ENCODE results near the gene CLEC11A. TPM values are rescaled to one million over a fixed set of nuclear protein-coding genes. Genes with fewer than 3 reads are reported as not detected.

The CLEC11A gene
- total RNA-seq, 1 donor from 2014 or later, result 25.0 TPM

DNA sequence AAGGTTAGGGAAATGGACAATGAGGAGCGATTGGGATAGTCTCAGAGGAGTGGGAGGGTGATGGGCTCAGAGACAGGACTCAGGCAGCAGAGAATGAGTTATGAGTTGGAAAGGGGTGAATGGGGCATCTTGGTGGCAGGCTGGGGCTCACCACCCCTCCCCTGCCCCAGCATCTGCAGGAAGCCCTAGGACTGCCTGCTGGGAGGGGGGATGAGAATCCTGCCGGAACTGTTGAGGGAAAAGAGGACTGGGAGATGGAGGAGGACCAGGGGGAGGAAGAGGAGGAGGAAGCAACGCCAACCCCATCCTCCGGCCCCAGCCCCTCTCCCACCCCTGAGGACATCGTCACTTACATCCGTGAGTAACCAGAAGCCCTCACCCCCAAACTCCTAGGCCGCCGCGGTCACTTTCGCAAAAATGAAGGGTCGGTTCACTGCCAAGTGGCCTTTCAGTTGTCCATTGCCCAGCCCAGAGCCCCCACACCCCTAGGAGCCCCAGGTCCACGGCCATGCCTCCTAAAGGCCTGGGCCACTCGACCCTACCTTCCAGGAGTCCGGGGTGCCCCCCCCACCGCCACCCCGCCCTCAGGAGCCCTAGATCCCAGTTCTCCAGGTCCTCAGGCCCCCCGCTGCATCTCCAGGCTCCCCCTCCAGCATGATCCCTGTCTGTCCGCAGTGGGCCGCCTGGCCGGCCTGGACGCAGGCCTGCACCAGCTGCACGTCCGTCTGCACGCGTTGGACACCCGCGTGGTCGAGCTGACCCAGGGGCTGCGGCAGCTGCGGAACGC lies 764 bp downstream of the CLEC11A start:
- H3K27me3 ChIP-seq, result no peaks in the 10 kb centered on the region
- peaks cover 48% of the 10 kb centered on the region for H3K4me1 ChIP-seq
- H3K4me3 ChIP-seq, result peak overlapping the region; percentile 72 to 78
- H3K36me3 ChIP-seq, result no peaks in the 10 kb centered on the region
- DNase-seq (ENCODE audit: extremely low spot score in 2 of 2), result no peak
- H3K27ac ChIP-seq, result peak overlapping the region; percentile 75
- TF ChIP-seq POLR2AphosphoS5 (IDR thresholded peaks at IDR 0.05; ENCODE audit: insufficient read depth in 1 of 2, low read depth in 1 of 2) (no peak), POLR2A (IDR thresholded peaks at IDR 0.05) (no peak)
- TF ChIP-seq, protein P1, sequence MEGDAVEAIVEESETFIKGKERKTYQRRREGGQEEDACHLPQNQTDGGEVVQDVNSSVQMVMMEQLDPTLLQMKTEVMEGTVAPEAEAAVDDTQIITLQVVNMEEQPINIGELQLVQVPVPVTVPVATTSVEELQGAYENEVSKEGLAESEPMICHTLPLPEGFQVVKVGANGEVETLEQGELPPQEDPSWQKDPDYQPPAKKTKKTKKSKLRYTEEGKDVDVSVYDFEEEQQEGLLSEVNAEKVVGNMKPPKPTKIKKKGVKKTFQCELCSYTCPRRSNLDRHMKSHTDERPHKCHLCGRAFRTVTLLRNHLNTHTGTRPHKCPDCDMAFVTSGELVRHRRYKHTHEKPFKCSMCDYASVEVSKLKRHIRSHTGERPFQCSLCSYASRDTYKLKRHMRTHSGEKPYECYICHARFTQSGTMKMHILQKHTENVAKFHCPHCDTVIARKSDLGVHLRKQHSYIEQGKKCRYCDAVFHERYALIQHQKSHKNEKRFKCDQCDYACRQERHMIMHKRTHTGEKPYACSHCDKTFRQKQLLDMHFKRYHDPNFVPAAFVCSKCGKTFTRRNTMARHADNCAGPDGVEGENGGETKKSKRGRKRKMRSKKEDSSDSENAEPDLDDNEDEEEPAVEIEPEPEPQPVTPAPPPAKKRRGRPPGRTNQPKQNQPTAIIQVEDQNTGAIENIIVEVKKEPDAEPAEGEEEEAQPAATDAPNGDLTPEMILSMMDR (IDR thresholded peaks at IDR 0.05), result no peak
- no peaks in the 10 kb centered on the region for H3K9me3 ChIP-seq
- intact Hi-C loops (cut with DNase I), result no loop called here

DNA sequence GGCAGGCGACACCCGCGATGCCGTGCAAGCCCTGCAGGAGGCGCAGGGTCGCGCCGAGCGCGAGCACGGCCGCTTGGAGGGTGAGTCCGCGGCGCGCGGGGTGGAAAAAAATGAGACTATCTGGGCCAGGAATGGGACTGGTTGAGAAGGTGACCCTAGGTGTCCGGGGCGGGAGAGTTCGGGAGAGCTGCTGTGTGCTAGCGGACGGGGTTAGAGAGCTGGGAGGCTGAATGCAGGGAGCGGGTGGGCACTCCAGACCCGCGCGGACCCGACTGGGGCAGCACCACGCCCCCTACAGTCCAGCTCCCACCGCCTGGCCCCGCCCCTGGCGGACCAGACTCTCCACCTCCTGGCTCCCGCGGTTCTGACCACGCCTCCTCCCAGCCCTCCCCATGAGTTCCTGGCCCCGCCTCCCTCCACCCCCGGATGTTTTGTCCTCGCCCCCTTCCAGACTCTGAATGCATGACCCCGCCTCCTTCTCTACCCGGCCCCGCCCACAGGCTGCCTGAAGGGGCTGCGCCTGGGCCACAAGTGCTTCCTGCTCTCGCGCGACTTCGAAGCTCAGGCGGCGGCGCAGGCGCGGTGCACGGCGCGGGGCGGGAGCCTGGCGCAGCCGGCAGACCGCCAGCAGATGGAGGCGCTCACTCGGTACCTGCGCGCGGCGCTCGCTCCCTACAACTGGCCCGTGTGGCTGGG lies 1.5 kb downstream of the CLEC11A start:
- Histone ChIP-seq H3K36me3 (no peaks in the 10 kb centered on the region), H3K4me1 (peaks cover 45% of the 10 kb centered on the region), H3K27me3 (no peaks in the 10 kb centered on the region), H3K27ac (peak overlapping the region; percentile 78), H3K9me3 (no peaks in the 10 kb centered on the region), H3K4me3 (peak overlapping the region; percentile 72 to 78)
- TF ChIP-seq POLR2A (IDR thresholded peaks at IDR 0.05) (peak in 1 of 2 donors; percentile 66), POLR2AphosphoS5 (IDR thresholded peaks at IDR 0.05; ENCODE audit: insufficient read depth in 1 of 2, low read depth in 1 of 2) (peak; percentile 35 to 71)
- TF ChIP-seq, protein P1 (IDR thresholded peaks at IDR 0.05), result peak; percentile 11 to 70 (median 68)
- intact Hi-C loops (cut with DNase I), result no loop called here
- DNase-seq (ENCODE audit: extremely low spot score in 2 of 2), result peak; percentile 99

- TF ChIP-seq POLR2A (IDR thresholded peaks at IDR 0.05) (no peak), POLR2AphosphoS5 (IDR thresholded peaks at IDR 0.05; ENCODE audit: insufficient read depth in 1 of 2, low read depth in 1 of 2) (no peak)
- TF ChIP-seq, protein P1 (IDR thresholded peaks at IDR 0.05), result no peak
- intact Hi-C loops (cut with DNase I), result no loop called here
- peaks cover 45% of the 10 kb centered on the region for H3K4me1 ChIP-seq
- H3K9me3 ChIP-seq, result no peaks in the 10 kb centered on the region
- H3K4me3 ChIP-seq, result peak overlapping the region; percentile 72 to 78
- peak overlapping the region; percentile 78 for H3K27ac ChIP-seq
- no peaks in the 10 kb centered on the region for H3K36me3 ChIP-seq
- DNase-seq (ENCODE audit: extremely low spot score in 2 of 2), result no peak
- H3K27me3 ChIP-seq, result no peaks in the 10 kb centered on the region
Measured at GRCh38 chr19:50725218-50725910, 2.2 kb downstream of the CLEC11A start.

GRCh38 chr19:50725911-50726230 lies 2.7 kb downstream of the CLEC11A start:
- DNase-seq (ENCODE audit: extremely low spot score in 2 of 2), result no peak
- TF ChIP-seq POLR2AphosphoS5 (IDR thresholded peaks at IDR 0.05; ENCODE audit: insufficient read depth in 1 of 2, low read depth in 1 of 2) (no peak), POLR2A (IDR thresholded peaks at IDR 0.05) (no peak)
- TF ChIP-seq, protein P1 (IDR thresholded peaks at IDR 0.05), result no peak
- Histone ChIP-seq H3K9me3 (no peaks in the 10 kb centered on the region), H3K27ac (no peak overlapping the region), H3K36me3 (no peaks in the 10 kb centered on the region), H3K4me1 (peaks cover 40% of the 10 kb centered on the region), H3K27me3 (no peaks in the 10 kb centered on the region), H3K4me3 (peak overlapping the region; percentile 72 to 78)
- intact Hi-C loops (cut with DNase I), result no loop called here
